Gastrocnemius medialis (tissue), 4 donors: ENCODE data around the gene ZBTB20. TPM values are rescaled to one million over a fixed set of nuclear protein-coding genes. Genes with fewer than 3 reads are reported as not detected.
"Not testable (repeated sequence)": the region's sequence is repeated elsewhere in the genome, so short reads cannot be mapped to it uniquely, and the experiment has no call there.

Experiments
- ATAC-seq, 2 donors: fragments of 150-250 bp; one replicate each; pipeline ENCODE4 v1.9.1; 2016
- DNase-seq, 2 donors: peaks; one replicate each; pipeline ENCODE4 v3.0.0-alpha.2; 2019
- H3K27ac ChIP-seq, 4 donors: fragments of 200-600 bp; sonication (generic); 1 replicate in 1 of 4; 2 replicates in 3 of 4; pipeline ENCODE4 v1.5.1; 2016 to 2018; ENCODE audit warnings: mild to moderate bottlenecking in 2 of 4, moderate library complexity in 1 of 4
- H3K27me3 ChIP-seq, 3 donors: fragments of 200-600 bp; sonication (generic) in 2 of 3; 1 replicate in 1 of 3; 2 replicates in 2 of 3; pipeline versions ENCODE4 v1.5.1 to v1.6.0; 2016 to 2019; ENCODE audit warnings: mild to moderate bottlenecking in 1 of 3, moderate library complexity in 1 of 3
- H3K36me3 ChIP-seq, 2 donors: fragments of 200-600 bp; sonication (generic) in 1 of 2; one replicate each; pipeline ENCODE4 v1.5.1; 2017 to 2018
- H3K4me1 ChIP-seq, 2 donors: fragments of 200-600 bp; sonication (generic) in 1 of 2; one replicate each; pipeline ENCODE4 v1.5.1; 2016 to 2017; ENCODE audit warnings: mild to moderate bottlenecking in 2 of 2
- H3K4me3 ChIP-seq, 4 donors: fragments of 200-600 bp; sonication (generic) in 3 of 4; 1 replicate in 1 of 4; 2 replicates in 3 of 4; pipeline ENCODE4 v1.5.1; 2016 to 2019; ENCODE audit warnings: mild to moderate bottlenecking in 2 of 4
- H3K9me3 ChIP-seq, 3 donors: fragments of 200-600 bp; sonication (generic) in 2 of 3; 1 replicate in 1 of 3; 2 replicates in 2 of 3; pipeline ENCODE4 v1.5.1; 2016 to 2019
- POLR2A ChIP-seq, 2 donors: fragments of 450-650 bp; IDR thresholded peaks; one replicate each; pipeline ENCODE4 v1.6.1; 2017; ENCODE audit warnings: antibody characterized with exemption in 2 of 2, mild to moderate bottlenecking in 2 of 2, moderate library complexity in 2 of 2
- in situ Hi-C, 4 donors: fragments of 200-750 bp; cut with MboI; loops; one replicate each; pipeline versions ENCODE4 v1.15.0 to v1.8.0; 2017; ENCODE audit warnings: low sequenced_read_pairs in 4 of 4
- intact Hi-C: fragments of 100-400 bp; cut with DNase I; formaldehyde crosslinking; loops from one replicate; pipeline ENCODE4 v1.15.1; 2023; ENCODE audit warnings: low total_unique reads
- total RNA-seq, 4 donors: library from RNA; depleted of rRNA; stranded (reverse); fragments of >200 nt; gene quantifications; one replicate each; pipeline versions ENCODE4 v1.1.0 to v1.2.3, GENCODE V29; 2016
- TF ChIP-seq, protein P1 (sequence below), 5 experiments: fragments of 450-650 bp in 3 of 5; fragments of 200-600 bp in 2 of 5; sonication (generic) in 2 of 5; IDR thresholded peaks in 4 of 5; conservative IDR thresholded peaks in 1 of 5; 1 replicate in 4 of 5; 2 replicates in 1 of 5; pipeline ENCODE4 v1.5.1; 2016 to 2019; ENCODE audit warnings: antibody characterized with exemption in 5 of 5, mild to moderate bottlenecking in 3 of 5, moderate library complexity in 3 of 5

Gene ZBTB20
- total RNA-seq, 4 donors from 2014 or later: 47.6 to 86.5 (median 69.0) TPM

DNA sequence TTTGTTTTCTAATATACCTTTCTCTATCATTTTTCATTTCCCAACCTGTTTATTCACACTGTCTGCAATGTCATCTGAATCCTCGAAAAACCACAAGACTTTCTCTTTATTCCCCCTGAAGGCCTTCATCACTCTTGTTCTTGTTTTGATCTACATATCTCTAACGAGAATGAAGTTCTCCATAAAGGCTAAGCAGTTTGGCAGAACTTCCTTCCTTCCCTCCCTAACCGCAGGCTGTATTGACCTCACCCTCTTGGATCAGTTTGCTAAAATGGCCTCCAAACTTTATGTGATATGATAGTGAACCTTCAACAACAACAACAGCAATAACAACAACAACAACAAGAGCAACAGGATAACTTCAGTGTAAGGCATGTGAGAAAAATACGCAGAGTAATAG is 460.5 kb downstream of the ZBTB20 start:
- in situ Hi-C loops: no loop called here
- TF ChIP-seq, protein P1, sequence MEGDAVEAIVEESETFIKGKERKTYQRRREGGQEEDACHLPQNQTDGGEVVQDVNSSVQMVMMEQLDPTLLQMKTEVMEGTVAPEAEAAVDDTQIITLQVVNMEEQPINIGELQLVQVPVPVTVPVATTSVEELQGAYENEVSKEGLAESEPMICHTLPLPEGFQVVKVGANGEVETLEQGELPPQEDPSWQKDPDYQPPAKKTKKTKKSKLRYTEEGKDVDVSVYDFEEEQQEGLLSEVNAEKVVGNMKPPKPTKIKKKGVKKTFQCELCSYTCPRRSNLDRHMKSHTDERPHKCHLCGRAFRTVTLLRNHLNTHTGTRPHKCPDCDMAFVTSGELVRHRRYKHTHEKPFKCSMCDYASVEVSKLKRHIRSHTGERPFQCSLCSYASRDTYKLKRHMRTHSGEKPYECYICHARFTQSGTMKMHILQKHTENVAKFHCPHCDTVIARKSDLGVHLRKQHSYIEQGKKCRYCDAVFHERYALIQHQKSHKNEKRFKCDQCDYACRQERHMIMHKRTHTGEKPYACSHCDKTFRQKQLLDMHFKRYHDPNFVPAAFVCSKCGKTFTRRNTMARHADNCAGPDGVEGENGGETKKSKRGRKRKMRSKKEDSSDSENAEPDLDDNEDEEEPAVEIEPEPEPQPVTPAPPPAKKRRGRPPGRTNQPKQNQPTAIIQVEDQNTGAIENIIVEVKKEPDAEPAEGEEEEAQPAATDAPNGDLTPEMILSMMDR (IDR thresholded peaks at IDR 0.05 in 4 of 5, conservative IDR thresholded peaks at IDR 0.05 in 1 of 5): no peak
- no peak for TF ChIP-seq POLR2A (IDR thresholded peaks at IDR 0.05)
- ATAC-seq (peak in 1 of 2 donors; percentile 48), DNase-seq (no peak)
- H3K27ac ChIP-seq: peak overlapping the region; percentile 37 to 58 (median 46)
- H3K9me3 ChIP-seq: no peaks in the 10 kb centered on the region
- peaks cover 9 to 19% of the 10 kb centered on the region in 2 donors for H3K4me1 ChIP-seq
- peak overlapping the region in 1 of 4 donors; percentile 11 for H3K4me3 ChIP-seq
- H3K27me3 ChIP-seq: no peaks in the 10 kb centered on the region
- intact Hi-C loops: no loop called here
- H3K36me3 ChIP-seq: no peaks in the 10 kb centered on the region

DNA sequence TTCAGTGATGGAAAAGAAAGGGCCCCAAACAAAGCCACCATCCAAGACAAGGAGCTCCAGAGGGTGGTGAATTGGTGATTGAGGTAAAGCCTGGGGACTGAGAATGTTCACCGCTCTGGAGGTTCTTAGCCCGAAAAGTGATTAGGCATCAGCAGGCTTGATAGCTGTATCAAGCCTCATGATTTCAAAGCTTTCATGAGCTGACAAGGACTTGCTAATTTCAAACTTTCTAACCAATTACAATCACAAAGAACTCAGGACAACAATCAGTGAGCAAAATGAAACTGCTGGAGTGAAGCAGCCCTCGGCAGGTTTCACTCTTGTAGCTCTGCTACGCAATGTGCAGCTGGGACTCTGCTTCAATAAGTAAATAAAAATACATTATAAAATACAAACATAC is 461.9 kb downstream of the ZBTB20 start:
- intact Hi-C loops (no loop called here), in situ Hi-C loops (no loop called here)
- no peak for DNase-seq
- peak in 1 of 2 donors; percentile 45 for ATAC-seq
- TF ChIP-seq POLR2A (IDR thresholded peaks at IDR 0.05): no peak
- TF ChIP-seq, protein P1 (IDR thresholded peaks at IDR 0.05 in 4 of 5, conservative IDR thresholded peaks at IDR 0.05 in 1 of 5): no peak
- no peaks in the 10 kb centered on the region for H3K27me3 ChIP-seq
- peaks cover 9 to 16% of the 10 kb centered on the region in 2 donors for H3K4me1 ChIP-seq
- no peaks in the 10 kb centered on the region for H3K9me3 ChIP-seq
- no peaks in the 10 kb centered on the region for H3K36me3 ChIP-seq
- peak overlapping the region; percentile 6 to 30 (median 21) for H3K4me3 ChIP-seq
- H3K27ac ChIP-seq: peak overlapping the region; percentile 37 to 58 (median 46)

- Histone ChIP-seq H3K4me1 (no peaks in the 10 kb centered on the region), H3K4me3 (no peak overlapping the region), H3K27me3 (no peaks in the 10 kb centered on the region), H3K36me3 (no peaks in the 10 kb centered on the region), H3K27ac (no peak overlapping the region), H3K9me3 (no peaks in the 10 kb centered on the region)
- DNase-seq (no peak), ATAC-seq (no peak)
- TF ChIP-seq, protein P1 (IDR thresholded peaks at IDR 0.05 in 4 of 5, conservative IDR thresholded peaks at IDR 0.05 in 1 of 5): no peak
- TF ChIP-seq POLR2A (IDR thresholded peaks at IDR 0.05): no peak
- intact Hi-C loops: no loop called here
- in situ Hi-C loops: no loop called here
Observed at GRCh38 chr3:114680299-114680698, 466.8 kb downstream of the ZBTB20 start.

DNA sequence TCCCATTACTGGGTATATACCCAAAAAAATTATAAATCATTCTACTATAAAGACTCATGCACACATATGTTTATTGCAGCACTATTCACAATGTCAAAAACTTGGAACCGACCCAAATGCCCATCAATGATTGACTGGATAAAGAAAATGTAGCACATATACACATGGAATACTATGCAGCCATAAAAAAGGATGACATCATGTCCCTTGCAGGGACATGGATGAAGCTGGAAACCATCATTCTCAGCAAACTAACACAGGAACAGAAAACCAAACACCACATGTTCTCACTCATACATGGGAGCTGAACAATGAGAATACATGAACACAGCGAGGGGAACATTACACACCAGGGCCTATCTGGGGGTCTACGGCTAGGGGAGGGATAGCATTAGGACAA is 467.3 kb downstream of the ZBTB20 start:
- H3K27me3 ChIP-seq, H3K36me3 ChIP-seq, ATAC-seq, H3K4me3 ChIP-seq, intact Hi-C loops, H3K4me1 ChIP-seq, DNase-seq, H3K9me3 ChIP-seq, in situ Hi-C loops, H3K27ac ChIP-seq: not testable (repeated sequence)

DNA sequence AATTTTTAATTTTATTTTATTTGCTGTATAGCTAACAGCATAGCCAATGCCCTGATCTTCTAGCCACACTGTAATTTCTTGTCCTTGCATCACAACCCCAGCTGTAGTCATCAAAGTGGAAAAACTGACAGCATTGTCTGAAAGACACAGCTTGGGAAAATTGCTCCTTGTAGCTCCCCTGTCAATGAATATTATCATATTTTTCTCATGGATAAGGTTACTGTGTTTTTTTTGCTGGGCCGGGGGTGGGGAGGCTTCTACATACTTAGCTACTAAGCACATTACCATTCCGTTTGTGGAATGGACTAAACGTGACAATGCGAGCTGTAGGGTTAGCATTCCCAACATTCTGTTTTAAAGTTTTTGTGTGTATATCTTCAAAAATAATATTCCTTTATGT is 472.0 kb downstream of the ZBTB20 start:
- no peak for TF ChIP-seq POLR2A (IDR thresholded peaks at IDR 0.05)
- TF ChIP-seq, protein P1 (IDR thresholded peaks at IDR 0.05 in 4 of 5, conservative IDR thresholded peaks at IDR 0.05 in 1 of 5): no peak
- intact Hi-C loops (no loop called here), in situ Hi-C loops (no loop called here)
- Histone ChIP-seq H3K36me3 (no peaks in the 10 kb centered on the region), H3K27ac (no peak overlapping the region), H3K27me3 (no peaks in the 10 kb centered on the region), H3K9me3 (no peaks in the 10 kb centered on the region), H3K4me3 (no peak overlapping the region), H3K4me1 (no peaks in the 10 kb centered on the region)
- DNase-seq (no peak), ATAC-seq (no peak)
